HFFc6 (cell line): ENCODE data around the gene ATP5PO. TPM values are rescaled to one million over a fixed set of nuclear protein-coding genes. Genes with fewer than 3 reads are reported as not detected.

Experiments
- DNase-seq: peaks from one replicate; pipeline ENCODE4 v3.0.0-alpha.2; 2018
- H3K27ac Mint-ChIP-seq: 2 replicates; pipeline ENCODE4 v1.8.0; 2020; ENCODE audit warnings: mild to moderate bottlenecking, mixed read lengths
- H3K27me3 Mint-ChIP-seq: 2 replicates; pipeline ENCODE4 v1.8.0; 2021; ENCODE audit warnings: mild to moderate bottlenecking, moderate library complexity, mixed read lengths; ENCODE audit not compliant: insufficient read depth
- H3K36me3 Mint-ChIP-seq: 2 replicates; pipeline ENCODE4 v1.8.0; 2021; ENCODE audit warnings: low read depth, mixed read lengths
- H3K4me1 Mint-ChIP-seq: 2 replicates; pipeline ENCODE4 v1.8.0; 2020; ENCODE audit warnings: low read depth, mixed read lengths
- H3K4me3 Mint-ChIP-seq: 2 replicates; pipeline ENCODE4 v1.8.0; 2020; ENCODE audit warnings: mild to moderate bottlenecking, moderate library complexity, mixed read lengths
- H3K9me3 Mint-ChIP-seq: 2 replicates; pipeline ENCODE4 v1.8.0; 2020; ENCODE audit warnings: mild to moderate bottlenecking, mixed read lengths
- CTCF ChIP-seq: fragments of 200-600 bp; sonication (generic); IDR thresholded peaks from 2 replicates; pipeline ENCODE4 v1.5.0; 2021; ENCODE audit warnings: antibody characterized with exemption, mild to moderate bottlenecking
- total RNA-seq, 6 experiments: library from RNA; stranded (reverse); fragmentation: NEBNext Ultra II Directional; extraction: Animal tissue kit (Norgen Biotek cat#: 25700); gene quantifications; 2 replicates in 1 of 6; 3 replicates in 5 of 6; pipeline ENCODE4 v1.2.3, GENCODE V29; 2021

The ATP5PO gene
- total RNA-seq, 6 experiments from 2014 or later, result 175 to 206 (median 192) TPM

DNA sequence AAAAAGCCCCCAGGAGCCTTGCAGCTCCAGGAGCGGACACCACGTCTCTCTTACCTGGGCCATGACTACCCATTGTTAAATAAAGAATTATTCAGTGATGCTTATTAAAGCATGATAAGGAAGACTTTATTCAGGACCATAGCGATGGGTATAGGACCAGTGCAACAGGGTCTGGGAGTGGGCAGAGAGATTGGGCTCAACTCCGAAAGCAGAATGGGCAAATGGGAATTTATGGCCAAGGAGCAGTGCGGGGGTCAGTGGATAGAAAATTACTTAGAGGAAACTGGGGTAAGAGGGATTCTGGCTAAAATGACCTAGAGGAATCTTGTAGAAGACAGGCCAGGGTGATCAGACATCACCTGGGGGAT lies 580 bp upstream of the ATP5PO start:
- peaks cover 21% of the 10 kb centered on the region for H3K4me1 Mint-ChIP-seq
- H3K27me3 Mint-ChIP-seq, result no peaks in the 10 kb centered on the region
- H3K27ac Mint-ChIP-seq, result peak overlapping the region; percentile 77
- no peak for TF ChIP-seq CTCF
- H3K4me3 Mint-ChIP-seq, result peak overlapping the region; percentile 99
- H3K9me3 Mint-ChIP-seq, result no peaks in the 10 kb centered on the region
- H3K36me3 Mint-ChIP-seq, result peaks cover 19% of the 10 kb centered on the region
- no peak for DNase-seq

GRCh38 chr21:33914188-33914587 lies 1.4 kb downstream of the ATP5PO start:
- no peak for DNase-seq
- Mint-ChIP-seq H3K9me3 (no peaks in the 10 kb centered on the region), H3K4me3 (peak overlapping the region; percentile 99), H3K36me3 (peaks cover 26% of the 10 kb centered on the region), H3K27me3 (no peaks in the 10 kb centered on the region), H3K27ac (no peak overlapping the region), H3K4me1 (peaks cover 21% of the 10 kb centered on the region)
- no peak for TF ChIP-seq CTCF

DNA sequence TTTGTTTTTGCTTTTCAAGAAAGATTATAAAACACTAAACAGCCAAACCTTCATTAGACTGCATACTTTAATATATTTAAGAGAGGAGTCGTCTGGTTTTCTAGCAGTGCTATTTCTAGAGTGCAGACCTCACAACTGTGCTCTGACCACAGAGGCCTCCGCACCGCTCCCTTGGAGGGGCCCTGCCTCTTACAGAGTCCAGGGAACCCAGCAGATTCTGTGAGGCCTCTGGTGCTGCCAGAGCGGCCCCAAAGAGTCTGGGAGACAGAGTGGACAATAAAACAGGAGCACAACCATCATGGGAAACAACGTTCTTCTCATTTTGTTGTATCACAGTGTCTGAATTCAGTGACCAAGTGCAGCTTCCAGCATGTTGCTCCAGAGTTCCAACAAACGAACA lies 5.8 kb downstream of the ATP5PO start:
- Mint-ChIP-seq H3K36me3 (peaks cover 37% of the 10 kb centered on the region), H3K9me3 (no peaks in the 10 kb centered on the region), H3K4me3 (no peak overlapping the region), H3K27me3 (no peaks in the 10 kb centered on the region), H3K27ac (no peak overlapping the region), H3K4me1 (peaks cover 9% of the 10 kb centered on the region)
- DNase-seq, result no peak
- TF ChIP-seq CTCF, result no peak

DNA sequence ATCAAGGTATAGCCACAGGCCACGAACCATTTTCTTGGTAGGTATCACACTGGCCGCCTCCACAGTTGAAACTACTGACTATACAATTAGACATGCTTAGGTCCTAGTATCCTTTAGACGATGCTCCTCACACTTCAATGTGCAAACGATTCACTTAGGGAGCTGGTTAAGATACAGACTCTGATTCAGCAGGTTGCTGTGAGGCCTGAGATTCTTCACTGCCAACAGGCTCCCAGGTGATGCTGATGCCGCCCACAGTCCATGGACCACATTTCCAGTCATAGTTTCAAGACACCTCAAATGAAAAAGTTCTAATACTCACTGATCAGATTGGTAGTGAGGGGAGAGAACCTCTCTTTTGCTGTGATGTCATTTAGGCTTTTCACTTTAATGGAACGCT lies 6.8 kb downstream of the ATP5PO start:
- TF ChIP-seq CTCF, result no peak
- Mint-ChIP-seq H3K4me1 (no peaks in the 10 kb centered on the region), H3K27me3 (no peaks in the 10 kb centered on the region), H3K9me3 (no peaks in the 10 kb centered on the region), H3K4me3 (no peak overlapping the region), H3K27ac (no peak overlapping the region), H3K36me3 (peaks cover 33% of the 10 kb centered on the region)
- DNase-seq, result no peak

DNA sequence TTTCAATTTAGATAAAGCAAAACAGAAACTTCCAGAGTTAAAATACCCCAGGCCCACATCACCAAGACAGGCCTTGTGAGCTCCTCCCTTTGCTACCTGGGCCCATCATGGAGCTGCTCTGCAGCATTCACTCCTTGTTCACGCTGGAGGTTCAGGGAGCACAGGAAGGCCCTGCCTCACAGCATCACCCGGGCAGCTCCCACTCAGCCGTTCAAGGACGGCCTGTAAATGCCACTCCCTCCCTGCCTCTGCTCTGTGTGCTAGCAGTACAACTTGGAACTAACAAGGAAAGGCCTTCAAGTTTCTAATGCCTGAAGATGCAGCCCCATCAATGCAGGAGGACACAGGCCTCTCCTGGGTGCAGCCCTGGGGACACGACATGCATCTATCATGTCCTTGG lies 11.6 kb downstream of the ATP5PO start:
- H3K36me3 Mint-ChIP-seq, result peaks cover 31% of the 10 kb centered on the region
- no peak overlapping the region for H3K27ac Mint-ChIP-seq

More for the DNA sequence above, 11.6 kb downstream of the ATP5PO start:
- Mint-ChIP-seq H3K9me3 (no peaks in the 10 kb centered on the region), H3K4me3 (no peak overlapping the region), H3K27me3 (no peaks in the 10 kb centered on the region), H3K4me1 (peaks cover 15% of the 10 kb centered on the region)
- DNase-seq, result no peak
- TF ChIP-seq CTCF, result no peak
